SU-DHL-6 (cell line): ENCODE measurements around the gene IRX3.

Experiments
- EZH2phosphoT487 ChIP-seq: fragments of 200-600 bp; sonication (generic), shearing (Covaris generic); conservative IDR thresholded peaks from 2 replicates; pipeline ENCODE4 v1.6.1; 2018; ENCODE audit warnings: mild to moderate bottlenecking, antibody characterized with exemption, low read length, moderate library complexity, mixed read lengths
- TF ChIP-seq, protein P1 (sequence below): fragments of 200-600 bp; sonication (generic); IDR thresholded peaks from one replicate; pipeline ENCODE4 v1.5.1; 2017; ENCODE audit warnings: antibody characterized with exemption, mild to moderate bottlenecking, low read length, moderate library complexity; ENCODE audit not compliant: insufficient read depth, poor library complexity, severe bottlenecking

DNA sequence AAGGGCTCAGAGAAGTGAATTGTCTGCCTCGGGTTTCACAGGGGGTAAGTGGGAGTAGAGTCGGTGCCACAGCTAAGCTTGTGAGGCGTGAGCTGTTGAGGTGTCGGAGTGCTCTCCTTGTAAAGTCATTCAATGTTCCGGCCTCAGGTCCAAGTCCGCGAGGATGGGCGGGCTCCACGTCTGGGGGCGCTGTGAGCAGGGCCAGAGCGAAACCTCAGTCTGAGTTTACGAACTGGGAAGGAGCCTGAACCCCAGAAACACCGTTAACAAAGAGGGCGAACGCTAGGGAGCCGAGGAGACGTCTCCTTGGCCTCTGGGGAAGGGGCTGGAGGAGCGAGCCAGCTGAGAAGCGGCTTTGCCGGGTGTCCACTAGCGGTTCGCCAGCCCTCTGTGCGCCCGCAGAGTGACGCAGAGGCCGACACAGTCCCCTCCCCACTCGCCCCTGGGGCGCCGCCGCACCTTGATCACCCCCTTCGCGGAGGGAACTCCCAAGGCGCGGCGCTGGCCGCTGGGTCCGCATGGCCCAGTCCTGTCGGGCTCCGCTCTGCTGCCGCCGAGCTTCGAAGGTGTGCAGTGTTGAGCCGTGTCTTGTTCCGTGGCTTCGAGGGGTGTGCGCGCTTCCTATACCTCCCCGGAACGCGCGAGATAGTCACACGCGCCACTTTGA, 4.9 kb downstream of the IRX3 start:
- no peak for TF ChIP-seq EZH2phosphoT487
- TF ChIP-seq, protein P1, sequence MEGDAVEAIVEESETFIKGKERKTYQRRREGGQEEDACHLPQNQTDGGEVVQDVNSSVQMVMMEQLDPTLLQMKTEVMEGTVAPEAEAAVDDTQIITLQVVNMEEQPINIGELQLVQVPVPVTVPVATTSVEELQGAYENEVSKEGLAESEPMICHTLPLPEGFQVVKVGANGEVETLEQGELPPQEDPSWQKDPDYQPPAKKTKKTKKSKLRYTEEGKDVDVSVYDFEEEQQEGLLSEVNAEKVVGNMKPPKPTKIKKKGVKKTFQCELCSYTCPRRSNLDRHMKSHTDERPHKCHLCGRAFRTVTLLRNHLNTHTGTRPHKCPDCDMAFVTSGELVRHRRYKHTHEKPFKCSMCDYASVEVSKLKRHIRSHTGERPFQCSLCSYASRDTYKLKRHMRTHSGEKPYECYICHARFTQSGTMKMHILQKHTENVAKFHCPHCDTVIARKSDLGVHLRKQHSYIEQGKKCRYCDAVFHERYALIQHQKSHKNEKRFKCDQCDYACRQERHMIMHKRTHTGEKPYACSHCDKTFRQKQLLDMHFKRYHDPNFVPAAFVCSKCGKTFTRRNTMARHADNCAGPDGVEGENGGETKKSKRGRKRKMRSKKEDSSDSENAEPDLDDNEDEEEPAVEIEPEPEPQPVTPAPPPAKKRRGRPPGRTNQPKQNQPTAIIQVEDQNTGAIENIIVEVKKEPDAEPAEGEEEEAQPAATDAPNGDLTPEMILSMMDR = no peak
